Endothelial cell of umbilical vein (primary cell): ENCODE results near the gene GALNT9. TPM values are rescaled to one million over a fixed set of nuclear protein-coding genes. Genes with fewer than 3 reads are reported as not detected.

Experiments used
- BruUV-seq: library from RNA; stranded (reverse); fragments of 400-500 nt; replicated peaks from 2 replicates; lab custom pipeline; 2021; lab: Mats Ljungman, UMichigan
- CTCF ChIA-PET: fragments of 300-600, 350-600 bp; sonication (Branson Sonifier 250); formaldehyde crosslinking; loops from one replicate; lab custom pipeline; 2021; ENCODE audit warnings: antibody characterized with exemption, inconsistent platforms; lab: Charles Lee
- POLR2A ChIA-PET: fragments of 300-600, 350-600 bp; sonication (Branson Sonifier 250); formaldehyde crosslinking; loops from one replicate; lab custom pipeline; 2021; ENCODE audit warnings: antibody characterized with exemption, inconsistent platforms; lab: Charles Lee
- DNase-seq: peaks from one replicate; pipeline ENCODE4 v3.0.0-alpha.2; 2011; ENCODE audit warnings: low read depth, low spot score
- FAIRE-seq: peaks from 2 replicates; lab custom pipeline; 2011; peaks lifted over from hg19 to GRCh38; lab: Jason Lieb, UNC
- H2AFZ ChIP-seq: 2 replicates; pipeline ENCODE4 v1.6.0; 2012; ENCODE audit warnings: low read depth, low read length, control low read depth, inconsistent platforms
- H3K27ac ChIP-seq: 2 replicates; pipeline ENCODE4 v1.5.1; 2011; ENCODE audit warnings: low read depth, mild to moderate bottlenecking, control low read depth, low read length, moderate library complexity; ENCODE audit not compliant: insufficient read depth
- H3K27me3 ChIP-seq, 2 experiments: 2 replicates each; pipeline versions ENCODE4 v1.6.0 to v1.6.1; 2011; ENCODE audit warnings: low read length in 2 of 2, mixed read lengths in 1 of 2; ENCODE audit not compliant: control insufficient read depth in 2 of 2, insufficient read depth in 2 of 2
- H3K36me3 ChIP-seq, 2 experiments: 2 replicates in 1 of 2; 3 replicates in 1 of 2; pipeline ENCODE4 v1.5.1; 2011; ENCODE audit warnings: low read length in 2 of 2, mild to moderate bottlenecking in 1 of 2, moderate library complexity in 1 of 2; ENCODE audit not compliant: control insufficient read depth in 2 of 2, insufficient read depth in 2 of 2; ENCODE audit errors: extremely low read depth in 1 of 2
- H3K4me1 ChIP-seq: 3 replicates; pipeline ENCODE4 v1.5.1; 2011; ENCODE audit warnings: mild to moderate bottlenecking, low read length; ENCODE audit not compliant: control insufficient read depth, insufficient read depth; ENCODE audit errors: extremely low read depth
- H3K4me2 ChIP-seq: 2 replicates; pipeline ENCODE4 v1.6.1; 2011; ENCODE audit warnings: low read length, control low read depth, mixed read lengths; ENCODE audit not compliant: insufficient read depth
- H3K4me3 ChIP-seq, 3 experiments: fragments of 200-600 bp in 1 of 3; sonication (generic), shearing (Covaris generic) in 1 of 3; replicated peaks in 1 of 3; 2 replicates each; pipeline ENCODE4 v1.5.1; 2011 to 2016; ENCODE audit warnings: control low read depth in 3 of 3, low read length in 3 of 3, mild to moderate bottlenecking in 2 of 3, inconsistent platforms in 1 of 3, low read depth in 1 of 3, moderate library complexity in 1 of 3; ENCODE audit not compliant: insufficient read depth in 1 of 3
- H3K79me2 ChIP-seq: 2 replicates; pipeline ENCODE4 v1.6.0; 2012; ENCODE audit warnings: low read length, inconsistent platforms; ENCODE audit not compliant: control insufficient read depth, insufficient read depth
- H3K9ac ChIP-seq: replicated peaks from 2 replicates; pipeline ENCODE3; 2011; ENCODE audit warnings: low read length, control low read depth; ENCODE audit not compliant: insufficient read depth; ENCODE audit errors: extremely low read depth
- H3K9me1 ChIP-seq: replicated peaks from 3 replicates; pipeline ENCODE4 v1.6.0; 2011; ENCODE audit warnings: mild to moderate bottlenecking, low read length; ENCODE audit not compliant: control insufficient read depth, insufficient read depth; ENCODE audit errors: extremely low read depth
- H3K9me3 ChIP-seq: replicated peaks from 2 replicates; pipeline ENCODE4 v1.5.1; 2012; ENCODE audit warnings: low read length, inconsistent platforms; ENCODE audit not compliant: control insufficient read depth, insufficient read depth
- H4K20me1 ChIP-seq: replicated peaks from 2 replicates; pipeline ENCODE3; 2011; ENCODE audit warnings: mild to moderate bottlenecking, low read length; ENCODE audit not compliant: control insufficient read depth, insufficient read depth; ENCODE audit errors: extremely low read depth
- CTCF ChIP-seq, 2 donors: IDR thresholded peaks; 1 replicate in 1 of 2; 2 replicates in 1 of 2; pipeline ENCODE4 v1.5.1; 2011; ENCODE audit warnings: low read length in 2 of 2, mild to moderate bottlenecking in 2 of 2, moderate library complexity in 2 of 2, control low read depth in 1 of 2, inconsistent platforms in 1 of 2, low read depth in 1 of 2; ENCODE audit not compliant: insufficient read depth in 1 of 2; ENCODE audit errors: extremely low read depth in 1 of 2
- EZH2 ChIP-seq: IDR thresholded peaks from 2 replicates; pipeline ENCODE4 v1.6.1; 2012; ENCODE audit warnings: borderline replicate concordance, low read depth, mild to moderate bottlenecking, moderate library complexity, low read length, inconsistent platforms; ENCODE audit not compliant: severe bottlenecking
- FOS ChIP-seq: IDR thresholded peaks from 2 replicates; pipeline ENCODE4 v1.6.1; 2011; ENCODE audit warnings: mild to moderate bottlenecking, low read length, moderate library complexity, borderline replicate concordance; ENCODE audit not compliant: insufficient read depth
- GATA2 ChIP-seq: IDR thresholded peaks from 2 replicates; pipeline ENCODE4 v1.7.0; 2011; ENCODE audit warnings: low read depth, mild to moderate bottlenecking, moderate library complexity, mixed read lengths, low read length; ENCODE audit not compliant: insufficient read length, insufficient read depth
- JUN ChIP-seq: IDR thresholded peaks from 2 replicates; pipeline ENCODE4 v1.6.1; 2011; ENCODE audit warnings: borderline replicate concordance, low read depth; ENCODE audit not compliant: insufficient read length, insufficient read depth
- MAX ChIP-seq: IDR thresholded peaks from 2 replicates; pipeline ENCODE4 v1.6.1; 2011; ENCODE audit not compliant: insufficient read depth, insufficient read length
- MYC ChIP-seq: IDR thresholded peaks from one replicate; pipeline ENCODE4 v1.6.1; 2011; ENCODE audit warnings: mild to moderate bottlenecking, low read depth, low read length
- POLR2A ChIP-seq: IDR thresholded peaks from 2 replicates; pipeline ENCODE4 v1.6.1; 2012; ENCODE audit warnings: low read depth, mild to moderate bottlenecking, control low read depth, low read length
- POLR2AphosphoS5 ChIP-seq: IDR thresholded peaks from 2 replicates; pipeline ENCODE4 v1.6.1; 2012; ENCODE audit warnings: low read depth, mild to moderate bottlenecking, control low read depth, low read length, moderate library complexity; ENCODE audit not compliant: insufficient read depth
- dilution Hi-C: fragments of 300-500 bp; cut with MboI; formaldehyde crosslinking; loops from one replicate; pipeline ENCODE4 v1.15.0; 2019; ENCODE audit warnings: low sequenced_read_pairs; ENCODE audit not compliant: extremely low pct_ligation_motif_present
- intact Hi-C: fragments of 100-400 bp; cut with micrococcal nuclease; formaldehyde crosslinking; loops from one replicate; pipeline ENCODE4 v1.10.0; 2022
- polyA plus RNA-seq, 4 experiments: library from polyadenylated mRNA; depleted of rRNA in 3 of 4; stranded (reverse) in 3 of 4; unstranded in 1 of 4; fragments of >200 nt; gene quantifications; 2 replicates each; pipeline versions ENCODE4 v1.2.1 to v1.2.3, GENCODE V29; 2011 to 2012; ENCODE audit warnings: missing spikeins in 1 of 4
- total RNA-seq: library from RNA; stranded (reverse); gene quantifications from 2 replicates; pipeline ENCODE4 v1.2.3, GENCODE V29; 2021

Gene GALNT9
- total and polyA plus RNA-seq, 2 donors (not counting 3 experiments of a cell fraction or from before 2014, with no cell fraction given) = 0.14 to 0.73 TPM

- intact Hi-C loops = no loop called here
- Histone ChIP-seq H3K4me1 (no peaks in the 10 kb centered on the region), H3K9me3 (no peaks in the 10 kb centered on the region), H3K79me2 (no peaks in the 10 kb centered on the region), H4K20me1 (no peaks in the 10 kb centered on the region), H3K27ac (no peak overlapping the region), H3K4me3 (no peak overlapping the region), H3K9ac (no peak overlapping the region), H3K9me1 (no peaks in the 10 kb centered on the region), H3K36me3 (no peaks in the 10 kb centered on the region), H3K4me2 (no peak overlapping the region), H2AFZ (no peak overlapping the region), H3K27me3 (no peaks in the 10 kb centered on the region)
- ChIA-PET CTCF (no interaction called here), POLR2A (no interaction called here)
- dilution Hi-C loops = no loop called here
- FAIRE-seq = no peak
- BruUV-seq = no TSS peak
- DNase-seq = no peak
- TF ChIP-seq POLR2AphosphoS5 (no peak), MYC (no peak), FOS (no peak), CTCF (IDR thresholded peaks at IDR 0.05; ENCODE audit: extremely low read depth in 1 of 2, insufficient read depth in 1 of 2, low read depth in 1 of 2, low read length in 2 of 2) (no peak), EZH2 (no peak), GATA2 (no peak), JUN (no peak), MAX (no peak), POLR2A (no peak)
Observed at GRCh38 chr12:132265056-132265800, 64.2 kb downstream of the GALNT9 start.
